Activated CD4-positive, alpha-beta T cell treated with anti-CD3 and anti-CD28 coated beads, Interleukin-2, amount 50 U/mL, for 16 hours (primary cell): ENCODE results near the gene TRMT11.
"Not testable (repeated sequence)": the region's sequence is repeated elsewhere in the genome, so short reads cannot be mapped to it uniquely, and the experiment has no call there.

ENCODE experiments used
- DNase-seq: peaks from one replicate; pipeline ENCODE4 v3.0.0-alpha.2; 2020

Gene TRMT11

DNA sequence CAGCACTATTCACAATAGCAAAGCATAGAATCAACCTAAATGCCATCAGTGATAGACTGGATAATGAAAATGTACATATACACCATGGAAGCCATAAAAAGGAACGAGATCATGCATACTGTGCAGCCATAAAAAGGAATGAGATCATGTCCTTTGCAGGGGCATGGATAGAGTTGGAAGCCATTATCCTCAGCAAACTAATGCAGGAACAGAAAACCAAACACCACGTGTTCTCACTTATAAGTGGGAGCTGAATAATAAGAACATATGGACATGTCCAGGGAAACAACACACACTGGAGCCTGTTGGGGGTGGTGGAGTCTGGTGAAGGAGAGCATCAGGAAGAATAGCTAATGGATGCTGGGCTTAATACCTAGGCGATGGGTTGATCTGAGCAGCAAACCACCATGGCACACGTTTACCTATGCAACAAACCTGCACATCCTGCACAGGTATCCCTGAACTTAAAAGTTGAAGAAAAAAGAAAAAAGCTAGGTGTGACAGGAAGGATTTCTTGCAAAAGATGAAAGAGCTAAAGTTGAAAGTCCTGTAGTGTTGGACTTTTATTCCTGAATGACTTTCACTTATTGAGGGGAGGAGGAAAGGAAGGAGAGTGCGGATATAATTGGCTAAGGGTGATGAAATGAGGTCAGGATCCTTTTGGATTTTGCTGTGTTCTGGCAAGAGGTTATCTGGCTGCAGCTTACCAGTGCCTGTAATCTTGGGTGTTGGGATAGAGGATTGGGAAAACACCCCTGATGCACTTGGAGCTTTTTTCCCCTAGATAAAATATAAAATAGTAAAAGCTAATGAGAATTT lies 8.5 kb downstream of the TRMT11 start:
- no peak for DNase-seq

GRCh38 chr6:125995972-125996580 lies 9.7 kb downstream of the TRMT11 start:
- peak; percentile 78 for DNase-seq

DNA sequence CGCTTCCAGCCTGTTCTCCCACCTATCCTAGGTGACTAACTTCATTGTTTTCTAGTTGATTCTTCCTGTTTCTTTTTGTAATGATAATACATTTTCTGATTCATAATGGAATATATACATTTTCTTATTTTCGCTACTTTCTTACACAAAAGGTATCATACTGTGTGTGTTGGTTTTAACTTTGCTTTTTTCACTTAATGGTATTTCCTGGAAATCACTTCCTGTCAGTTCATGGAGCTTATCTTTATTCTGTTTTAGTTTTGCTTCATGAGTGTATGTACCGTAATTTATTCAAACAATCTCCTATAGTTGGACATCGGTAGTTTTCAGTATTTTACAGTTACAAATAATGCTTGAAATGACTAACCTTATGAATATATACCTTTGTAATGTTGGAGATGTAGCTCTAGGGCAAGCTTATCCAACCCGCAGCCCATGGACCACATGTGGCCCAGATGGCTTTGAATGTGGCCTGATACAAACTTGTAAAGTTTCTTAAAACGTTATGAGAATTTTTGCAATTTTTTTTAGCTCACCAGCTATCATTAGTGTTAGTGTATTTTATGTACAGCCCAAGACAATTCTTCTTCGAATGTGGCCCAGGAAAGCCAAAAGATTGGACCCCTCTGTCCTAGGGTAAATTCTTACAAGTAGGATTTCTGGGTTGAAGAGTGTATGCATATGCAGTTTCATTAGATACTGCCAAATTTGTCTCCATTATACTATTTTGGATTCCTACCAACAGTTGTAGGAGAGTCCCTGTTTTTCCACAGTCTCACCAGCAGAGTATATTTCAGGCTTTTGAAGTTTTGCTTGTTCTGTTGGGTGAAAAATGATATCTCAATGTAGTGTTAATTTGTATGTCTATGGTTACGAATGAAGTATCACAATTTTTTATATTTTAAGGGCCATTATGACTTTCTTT lies 16.7 kb downstream of the TRMT11 start:
- no peak for DNase-seq

DNA sequence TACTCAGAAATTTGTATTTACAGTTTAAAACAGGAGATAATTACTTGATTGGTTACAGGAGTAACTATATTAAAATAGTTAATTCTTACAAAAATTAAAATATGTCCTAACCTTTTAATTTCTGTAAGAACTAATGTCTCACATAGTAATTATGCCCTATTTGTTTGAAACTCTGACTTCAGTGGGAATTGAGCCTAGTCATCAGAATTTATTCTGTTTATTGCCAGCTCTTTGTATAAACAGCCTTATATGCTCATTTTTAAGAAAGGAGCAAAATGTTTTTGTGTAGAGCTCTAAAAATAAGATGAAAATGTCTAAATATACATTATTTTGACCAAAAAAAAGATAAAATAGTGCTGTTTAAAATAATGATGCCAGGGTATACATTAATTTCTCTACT lies 21.5 kb downstream of the TRMT11 start:
- no peak for DNase-seq

DNA sequence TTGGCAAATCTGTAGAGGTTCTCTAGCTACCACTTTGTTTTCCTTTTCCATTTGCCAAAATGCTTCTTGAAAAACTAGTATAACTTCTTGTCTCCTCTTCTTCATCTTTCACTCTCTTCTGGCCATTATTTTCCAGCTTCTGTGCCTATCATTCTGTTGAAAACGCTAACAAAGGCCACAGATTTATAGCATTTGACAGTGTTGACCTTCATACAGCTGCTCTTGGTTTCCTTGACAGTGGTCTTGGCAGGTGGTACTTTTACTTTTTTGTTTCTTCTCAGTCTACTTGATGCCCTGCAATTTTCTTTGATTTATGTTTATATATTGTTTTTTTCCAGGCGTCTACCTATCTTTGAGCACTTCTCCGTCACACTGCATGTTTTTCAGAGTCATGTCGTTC lies 23.7 kb downstream of the TRMT11 start:
- DNase-seq: no peak

GRCh38 chr6:126015863-126016262 lies 29.5 kb downstream of the TRMT11 start:
- no peak for DNase-seq

GRCh38 chr6:126016591-126016990 lies 30.3 kb downstream of the TRMT11 start:
- DNase-seq: no peak

GRCh38 chr6:126017668-126018067 lies 31.3 kb downstream of the TRMT11 start:
- no peak for DNase-seq

DNA sequence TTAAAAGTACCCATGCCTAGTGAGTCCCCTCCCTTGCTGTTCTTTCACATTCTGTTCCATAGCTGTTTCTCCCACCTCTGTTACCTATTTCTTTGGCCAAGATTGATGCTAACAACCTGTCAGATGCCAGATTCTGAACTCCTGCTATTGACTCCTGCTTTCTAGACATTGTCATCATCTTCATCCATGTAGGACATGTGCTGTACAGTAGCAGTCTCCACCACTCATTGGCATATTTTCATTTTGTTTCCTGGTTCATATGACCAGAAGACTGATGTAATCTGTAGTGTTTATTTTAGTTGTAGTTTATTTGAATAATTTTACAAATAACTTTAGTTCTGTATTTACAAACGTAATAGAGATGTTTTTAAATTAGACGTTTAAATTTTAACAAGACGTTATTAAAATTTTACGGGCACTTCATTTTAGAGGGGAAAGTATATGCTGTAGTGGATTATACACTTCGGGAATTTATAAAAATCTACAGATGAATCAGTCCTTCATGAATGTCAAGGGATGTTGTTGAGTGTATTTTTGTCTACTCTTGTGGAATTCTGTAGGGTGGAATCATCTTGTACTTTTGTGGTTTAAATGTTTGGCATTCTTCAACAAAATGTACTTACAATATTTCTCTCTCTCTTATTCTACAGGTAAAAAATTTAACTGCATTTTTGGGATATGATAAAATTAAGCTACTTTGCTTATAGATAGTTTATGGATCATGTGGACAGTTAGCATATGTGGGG lies 34.1 kb downstream of the TRMT11 start:
- DNase-seq: no peak

GRCh38 chr6:126023474-126023873 lies 37.1 kb downstream of the TRMT11 start:
- not testable (repeated sequence) for DNase-seq

DNA sequence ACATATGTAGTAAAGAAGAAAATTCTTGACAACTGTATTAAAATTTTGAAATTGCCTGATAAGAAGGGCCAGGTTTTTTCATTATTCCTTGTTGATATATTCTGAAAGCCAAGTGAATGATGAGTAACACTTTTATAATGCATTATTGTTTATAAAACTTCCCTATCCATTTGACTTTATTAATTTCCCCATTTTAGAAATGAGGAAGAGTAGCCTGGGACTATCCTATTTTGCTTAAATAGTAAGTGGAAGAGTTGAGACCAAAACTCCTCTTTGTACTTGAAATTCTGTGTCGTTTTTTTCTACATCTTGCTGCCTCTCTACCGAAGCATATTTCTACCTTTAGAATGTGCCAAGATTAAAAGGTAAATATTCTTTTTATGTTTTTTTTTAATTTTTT lies 39.7 kb downstream of the TRMT11 start:
- no peak for DNase-seq

GRCh38 chr6:126027601-126028000 lies 41.3 kb downstream of the TRMT11 start:
- no peak for DNase-seq

DNA sequence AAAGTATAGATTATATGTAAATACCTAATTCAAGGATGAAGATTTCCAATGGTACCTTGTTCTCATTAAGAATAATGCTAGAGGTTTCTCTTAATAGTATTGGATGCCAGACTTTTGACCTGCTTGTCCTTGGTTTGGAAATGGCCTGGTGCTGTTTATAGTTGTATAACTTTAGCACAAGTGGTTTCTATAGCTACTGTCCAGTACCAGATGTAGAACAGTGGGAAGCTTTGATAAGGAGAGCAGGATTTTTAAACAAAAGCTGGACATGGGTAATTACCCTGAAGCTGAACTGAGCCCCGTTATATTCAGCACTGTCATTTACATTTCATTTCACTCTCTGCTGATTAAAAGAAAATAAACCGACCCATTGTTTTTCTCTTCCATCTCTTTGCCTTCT lies 43.7 kb downstream of the TRMT11 start:
- no peak for DNase-seq

GRCh38 chr6:126033696-126034095 lies 47.4 kb downstream of the TRMT11 start:
- peak; percentile 14 for DNase-seq

DNA sequence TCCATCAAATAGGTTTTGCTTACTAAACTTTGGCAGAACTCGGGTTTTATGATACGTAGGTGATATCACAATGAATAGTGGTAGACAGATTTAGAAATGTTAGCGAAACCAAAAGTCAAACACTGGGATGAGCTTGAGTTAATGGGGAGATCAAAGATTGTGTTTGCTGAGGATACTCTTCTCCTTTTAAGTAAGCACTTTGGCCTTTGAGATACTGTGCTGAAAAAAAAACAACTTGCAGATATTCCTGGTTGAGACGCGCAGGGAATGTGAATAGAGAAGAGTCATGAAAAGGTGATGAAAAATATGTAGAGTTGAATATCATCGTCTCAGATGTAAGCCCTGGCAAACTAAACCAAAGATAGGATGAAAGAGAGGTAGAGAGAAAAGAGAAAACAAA lies 48.3 kb downstream of the TRMT11 start:
- no peak for DNase-seq

DNA sequence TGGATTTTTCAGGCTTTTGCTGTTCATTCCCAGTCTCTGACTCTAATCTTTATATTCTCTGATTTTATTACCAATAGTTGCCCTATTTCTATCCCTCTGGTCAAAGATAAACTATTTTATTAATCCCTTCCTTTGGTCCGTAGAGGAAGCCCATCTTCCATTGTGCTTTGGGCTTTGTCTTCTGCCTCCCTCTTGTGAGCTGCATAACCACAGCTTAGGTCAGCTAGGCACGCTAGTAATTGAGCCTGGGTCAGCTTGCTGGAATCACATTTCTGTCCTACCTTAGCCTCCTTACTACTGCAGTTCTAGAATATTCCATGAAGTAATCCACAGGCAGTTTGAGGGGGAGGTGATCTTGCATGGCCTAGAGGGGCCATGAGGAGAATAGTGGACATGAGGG lies 49.4 kb downstream of the TRMT11 start:
- DNase-seq: no peak

- no peak for DNase-seq
These were observed 51.9 kb downstream of the TRMT11 start for GRCh38 chr6:126038234-126038633.

GRCh38 chr6:126039284-126039683 lies 52.9 kb downstream of the TRMT11 start:
- no peak for DNase-seq

- no peak for DNase-seq
These were observed 54.1 kb downstream of the TRMT11 start for GRCh38 chr6:126040394-126040793.

GRCh38 chr6:126040826-126041225 lies 54.5 kb downstream of the TRMT11 start:
- peak; percentile 5 for DNase-seq

- no peak for DNase-seq
These were observed 55.2 kb downstream of the TRMT11 start for GRCh38 chr6:126041516-126041915.

- DNase-seq: no peak
These were observed 55.7 kb downstream of the TRMT11 start for GRCh38 chr6:126042001-126042419.

- no peak for DNase-seq
These were observed 61.3 kb downstream of the TRMT11 start for GRCh38 chr6:126047648-126048047.
